Measurements from ENCODE around the gene ABI3. TPM values are rescaled to one million over a fixed set of nuclear protein-coding genes. Genes with fewer than 3 reads are reported as not detected.

Gene ABI3
- total and polyA plus RNA-seq, 4 donors, result 0.77 to 12.3 (median 6.1) TPM

GRCh38 chr17:49234509-49235080, 24.1 kb downstream of the ABI3 start:
- Histone ChIP-seq H3K27ac (ENCODE audit: low read depth in 1 of 2, low read length in 2 of 2) (no peak overlapping the region), H3K27me3 (ENCODE audit: control insufficient read depth in 1 of 2, insufficient read depth in 2 of 2, low read length in 1 of 2) (peaks cover 0 to 1% of the 10 kb centered on the region in 2 donors), H3K4me1 (ENCODE audit: control insufficient read depth in 1 of 2, insufficient read depth in 2 of 2, low read length in 2 of 2) (no peaks in the 10 kb centered on the region), H3K9me3 (ENCODE audit: control insufficient read depth, low read length) (no peaks in the 10 kb centered on the region), H3K4me3 (ENCODE audit: low read length in 2 of 2) (no peak overlapping the region), H3K36me3 (ENCODE audit: control insufficient read depth in 1 of 2, insufficient read depth in 2 of 2, low read length in 1 of 2) (no peaks in the 10 kb centered on the region)
- ATAC-seq (ENCODE audit: low FRiP score), result no peak
- no peak for DNase-seq
- intact Hi-C loops (cut with DNase I), result no loop called here
- WGBS, 2 donors, result 90% methylated on average over 5 of the region's 5 CpGs

DNA sequence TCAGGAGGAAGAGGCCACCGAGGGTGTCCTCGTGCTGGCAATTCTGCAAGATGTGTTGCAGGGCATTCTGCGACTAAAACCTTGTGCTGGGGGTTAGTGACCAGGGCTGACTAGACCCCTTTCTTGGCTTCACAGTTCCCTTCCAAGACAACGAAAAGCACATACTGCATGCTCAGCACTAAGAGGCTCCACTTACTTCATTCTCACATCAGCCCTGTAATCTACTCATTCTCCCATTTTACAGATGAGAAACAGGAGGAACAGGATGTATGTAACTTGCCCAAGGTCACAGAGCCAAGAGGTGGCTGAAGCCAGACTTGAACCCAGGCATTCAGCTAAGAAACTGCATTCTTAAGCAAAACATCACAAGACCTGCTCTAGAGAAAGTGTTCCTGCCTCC, 25.4 kb downstream of the ABI3 start:
- DNase-seq (no peak), ATAC-seq (ENCODE audit: low FRiP score) (no peak)
- Histone ChIP-seq H3K4me3 (ENCODE audit: low read length in 2 of 2) (no peak overlapping the region), H3K4me1 (ENCODE audit: control insufficient read depth in 1 of 2, insufficient read depth in 2 of 2, low read length in 2 of 2) (no peaks in the 10 kb centered on the region), H3K27me3 (ENCODE audit: control insufficient read depth in 1 of 2, insufficient read depth in 2 of 2, low read length in 1 of 2) (peaks cover 0 to 1% of the 10 kb centered on the region in 2 donors), H3K9me3 (ENCODE audit: control insufficient read depth, low read length) (no peaks in the 10 kb centered on the region), H3K36me3 (ENCODE audit: control insufficient read depth in 1 of 2, insufficient read depth in 2 of 2, low read length in 1 of 2) (no peaks in the 10 kb centered on the region), H3K27ac (ENCODE audit: low read depth in 1 of 2, low read length in 2 of 2) (no peak overlapping the region)
- WGBS, 2 donors, result 74 to 78% methylated on average over 4 of the region's 4 CpGs
- intact Hi-C loops (cut with DNase I), result no loop called here

GRCh38 chr17:49239963-49240362, 29.5 kb downstream of the ABI3 start:
- no peak overlapping the region for H3K4me3 ChIP-seq (ENCODE audit: low read length in 2 of 2)
- no peaks in the 10 kb centered on the region for H3K9me3 ChIP-seq (ENCODE audit: control insufficient read depth, low read length)
- intact Hi-C loops (cut with DNase I), result no loop called here
- no peaks in the 10 kb centered on the region for H3K27me3 ChIP-seq (ENCODE audit: control insufficient read depth in 1 of 2, insufficient read depth in 2 of 2, low read length in 1 of 2)
- no peaks in the 10 kb centered on the region for H3K4me1 ChIP-seq (ENCODE audit: control insufficient read depth in 1 of 2, insufficient read depth in 2 of 2, low read length in 2 of 2)
- DNase-seq, result no peak
- no peak for ATAC-seq (ENCODE audit: low FRiP score)
- H3K36me3 ChIP-seq (ENCODE audit: control insufficient read depth in 1 of 2, insufficient read depth in 2 of 2, low read length in 1 of 2), result no peaks in the 10 kb centered on the region
- 89 to 91% methylated on average over 1 of the region's 1 CpG for WGBS, 2 donors
- H3K27ac ChIP-seq (ENCODE audit: low read depth in 1 of 2, low read length in 2 of 2), result no peak overlapping the region

GRCh38 chr17:49240619-49241018, 30.1 kb downstream of the ABI3 start:
- 83 to 88% methylated on average over 1 of the region's 1 CpG for WGBS, 2 donors
- no peaks in the 10 kb centered on the region for H3K27me3 ChIP-seq (ENCODE audit: control insufficient read depth in 1 of 2, insufficient read depth in 2 of 2, low read length in 1 of 2)
- no peak for DNase-seq
- H3K4me3 ChIP-seq (ENCODE audit: low read length in 2 of 2), result no peak overlapping the region
- intact Hi-C loops (cut with DNase I), result no loop called here
- no peaks in the 10 kb centered on the region for H3K36me3 ChIP-seq (ENCODE audit: control insufficient read depth in 1 of 2, insufficient read depth in 2 of 2, low read length in 1 of 2)
- ATAC-seq (ENCODE audit: low FRiP score), result no peak
- H3K4me1 ChIP-seq (ENCODE audit: control insufficient read depth in 1 of 2, insufficient read depth in 2 of 2, low read length in 2 of 2), result no peaks in the 10 kb centered on the region
- H3K27ac ChIP-seq (ENCODE audit: low read depth in 1 of 2, low read length in 2 of 2), result no peak overlapping the region
- no peaks in the 10 kb centered on the region for H3K9me3 ChIP-seq (ENCODE audit: control insufficient read depth, low read length)

GRCh38 chr17:49241040-49241439, 30.5 kb downstream of the ABI3 start:
- 78 to 80% methylated on average over 8 of the region's 8 CpGs for whole genome bisulfite sequencing, 2 donors
- H3K4me3 ChIP-seq (ENCODE audit: low read length in 2 of 2), result no peak overlapping the region
- no peaks in the 10 kb centered on the region for H3K9me3 ChIP-seq (ENCODE audit: control insufficient read depth, low read length)
- H3K27me3 ChIP-seq (ENCODE audit: control insufficient read depth in 1 of 2, insufficient read depth in 2 of 2, low read length in 1 of 2), result no peaks in the 10 kb centered on the region
- ATAC-seq (ENCODE audit: low FRiP score) (no peak), DNase-seq (no peak)
- no peaks in the 10 kb centered on the region for H3K4me1 ChIP-seq (ENCODE audit: control insufficient read depth in 1 of 2, insufficient read depth in 2 of 2, low read length in 2 of 2)
- intact Hi-C loops (cut with DNase I), result no loop called here
- no peaks in the 10 kb centered on the region for H3K36me3 ChIP-seq (ENCODE audit: control insufficient read depth in 1 of 2, insufficient read depth in 2 of 2, low read length in 1 of 2)
- no peak overlapping the region for H3K27ac ChIP-seq (ENCODE audit: low read depth in 1 of 2, low read length in 2 of 2)

GRCh38 chr17:49241692-49242397, 31.3 kb downstream of the ABI3 start:
- WGBS, 2 donors, result 82 to 83% methylated on average over 9 of the region's 9 CpGs

GRCh38 chr17:49242813-49243212, 32.3 kb downstream of the ABI3 start:
- intact Hi-C loops (cut with DNase I), result no loop called here
- no peaks in the 10 kb centered on the region for H3K9me3 ChIP-seq (ENCODE audit: control insufficient read depth, low read length)
- 90 to 94% methylated on average over 5 of the region's 5 CpGs for WGBS, 2 donors
- H3K36me3 ChIP-seq (ENCODE audit: control insufficient read depth in 1 of 2, insufficient read depth in 2 of 2, low read length in 1 of 2), result no peaks in the 10 kb centered on the region
- H3K4me3 ChIP-seq (ENCODE audit: low read length in 2 of 2), result no peak overlapping the region
- no peaks in the 10 kb centered on the region for H3K4me1 ChIP-seq (ENCODE audit: control insufficient read depth in 1 of 2, insufficient read depth in 2 of 2, low read length in 2 of 2)
- ATAC-seq (ENCODE audit: low FRiP score) (no peak), DNase-seq (no peak)
- H3K27ac ChIP-seq (ENCODE audit: low read depth in 1 of 2, low read length in 2 of 2), result no peak overlapping the region
- no peaks in the 10 kb centered on the region for H3K27me3 ChIP-seq (ENCODE audit: control insufficient read depth in 1 of 2, insufficient read depth in 2 of 2, low read length in 1 of 2)

More at GRCh38 chr17:49241692-49242397, 31.3 kb downstream of the ABI3 start:
- ATAC-seq (ENCODE audit: low FRiP score) (no peak), DNase-seq (no peak)
- Histone ChIP-seq H3K27me3 (ENCODE audit: control insufficient read depth in 1 of 2, insufficient read depth in 2 of 2, low read length in 1 of 2) (no peaks in the 10 kb centered on the region), H3K4me1 (ENCODE audit: control insufficient read depth in 1 of 2, insufficient read depth in 2 of 2, low read length in 2 of 2) (no peaks in the 10 kb centered on the region), H3K27ac (ENCODE audit: low read depth in 1 of 2, low read length in 2 of 2) (no peak overlapping the region), H3K4me3 (ENCODE audit: low read length in 2 of 2) (no peak overlapping the region), H3K9me3 (ENCODE audit: control insufficient read depth, low read length) (no peaks in the 10 kb centered on the region), H3K36me3 (ENCODE audit: control insufficient read depth in 1 of 2, insufficient read depth in 2 of 2, low read length in 1 of 2) (no peaks in the 10 kb centered on the region)
- intact Hi-C loops (cut with DNase I), result no loop called here

GRCh38 chr17:49244839-49245238, 34.3 kb downstream of the ABI3 start:
- ATAC-seq (ENCODE audit: low FRiP score), result no peak

DNA sequence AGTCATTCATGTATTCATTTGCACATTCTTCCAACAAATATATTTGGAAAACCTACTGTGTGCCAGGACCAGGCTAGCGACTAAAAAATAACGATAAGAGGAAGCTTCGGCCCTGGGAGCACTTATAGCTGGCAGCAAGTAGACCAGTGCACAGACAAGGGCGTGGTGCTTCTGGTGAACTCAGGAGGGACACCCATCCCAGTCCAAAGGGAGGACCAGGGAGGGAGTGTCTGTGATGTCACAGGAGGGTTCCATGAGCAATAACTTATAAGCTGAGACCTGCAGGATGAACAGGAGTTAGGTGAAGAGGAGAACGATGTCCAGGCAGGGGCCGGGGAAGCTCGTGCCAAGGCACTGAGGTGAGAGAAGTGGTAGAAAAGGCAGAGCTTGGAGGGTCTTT, 37.4 kb downstream of the ABI3 start:
- 89 to 90% methylated on average over 7 of the region's 7 CpGs for WGBS, 2 donors
- intact Hi-C loops (cut with DNase I), result no loop called here

More at GRCh38 chr17:49244839-49245238, 34.3 kb downstream of the ABI3 start:
- Histone ChIP-seq H3K36me3 (ENCODE audit: control insufficient read depth in 1 of 2, insufficient read depth in 2 of 2, low read length in 1 of 2) (no peaks in the 10 kb centered on the region), H3K27me3 (ENCODE audit: control insufficient read depth in 1 of 2, insufficient read depth in 2 of 2, low read length in 1 of 2) (no peaks in the 10 kb centered on the region), H3K27ac (ENCODE audit: low read depth in 1 of 2, low read length in 2 of 2) (no peak overlapping the region), H3K4me3 (ENCODE audit: low read length in 2 of 2) (no peak overlapping the region), H3K9me3 (ENCODE audit: control insufficient read depth, low read length) (no peaks in the 10 kb centered on the region), H3K4me1 (ENCODE audit: control insufficient read depth in 1 of 2, insufficient read depth in 2 of 2, low read length in 2 of 2) (no peaks in the 10 kb centered on the region)
- DNase-seq, result no peak
- WGBS, 2 donors, result 88 to 94% methylated on average over 4 of the region's 4 CpGs
- intact Hi-C loops (cut with DNase I), result no loop called here

More for the DNA sequence above, 37.4 kb downstream of the ABI3 start:
- no peak overlapping the region for H3K27ac ChIP-seq (ENCODE audit: low read depth in 1 of 2, low read length in 2 of 2)
- DNase-seq, result no peak
- no peaks in the 10 kb centered on the region for H3K36me3 ChIP-seq (ENCODE audit: control insufficient read depth in 1 of 2, insufficient read depth in 2 of 2, low read length in 1 of 2)
- H3K4me3 ChIP-seq (ENCODE audit: low read length in 2 of 2), result no peak overlapping the region
- no peak for ATAC-seq (ENCODE audit: low FRiP score)
- H3K4me1 ChIP-seq (ENCODE audit: control insufficient read depth in 1 of 2, insufficient read depth in 2 of 2, low read length in 2 of 2), result no peaks in the 10 kb centered on the region
- H3K27me3 ChIP-seq (ENCODE audit: control insufficient read depth in 1 of 2, insufficient read depth in 2 of 2, low read length in 1 of 2), result no peaks in the 10 kb centered on the region
- H3K9me3 ChIP-seq (ENCODE audit: control insufficient read depth, low read length), result no peaks in the 10 kb centered on the region

All from aorta (tissue), 5 donors.